ENCODE measurements around the gene DENND2C.

- no peak for TF ChIP-seq POLR2A (IDR thresholded peaks at IDR 0.05)
- TF ChIP-seq CTCF (IDR thresholded peaks at IDR 0.05): no peak
Observed at GRCh38 chr1:114559356-114559755, 110.5 kb downstream of the DENND2C start.

Measured in prostate gland (tissue), 2 donors.